Panc1 (cell line): Measurements from ENCODE around the gene ISG15. TPM values are rescaled to one million over a fixed set of nuclear protein-coding genes. Genes with fewer than 3 reads are reported as not detected.

ENCODE experiments used
- ATAC-seq: fragments of 200-7000 bp; cut with Tn5 transposase; 2 replicates; pipeline ENCODE4 v1.9.1; 2020; ENCODE audit warnings: mild to moderate bottlenecking, moderate library complexity
- BruUV-seq: library from RNA; stranded (reverse); fragments of 400-500 nt; replicated peaks from 2 replicates; lab custom pipeline; 2021; lab: Mats Ljungman, UMichigan
- CTCF ChIA-PET: fragments of 300-600 bp; sonication (Branson Sonifier 250); formaldehyde crosslinking; loops from one replicate; lab custom pipeline; 2022; ENCODE audit warnings: antibody characterized with exemption; lab: Charles Lee
- POLR2A ChIA-PET: fragments of 300-600 bp; sonication (Branson Sonifier 250); formaldehyde crosslinking; loops from one replicate; lab custom pipeline; 2022; ENCODE audit warnings: antibody characterized with exemption; lab: Charles Lee
- DNase-seq: peaks from one replicate; pipeline ENCODE4 v3.0.0-alpha.2; 2010; ENCODE audit warnings: low read depth, low spot score
- H3K27ac ChIP-seq: 2 replicates; pipeline ENCODE4 v1.5.1; 2011; ENCODE audit warnings: mild to moderate bottlenecking, low read length, inconsistent platforms
- H3K27me3 ChIP-seq: fragments of 200-500 bp; sonication (Bioruptor generic); 2 replicates; pipeline ENCODE4 v1.6.0; 2014; ENCODE audit warnings: low read length, inconsistent platforms; ENCODE audit not compliant: control insufficient read depth, insufficient read depth
- H3K36me3 ChIP-seq: fragments of 200-500 bp; sonication (Bioruptor generic); 2 replicates; pipeline ENCODE4 v1.5.1; 2014; ENCODE audit warnings: inconsistent platforms, mild to moderate bottlenecking, low read length, moderate library complexity; ENCODE audit not compliant: control insufficient read depth, insufficient read depth
- H3K4me1 ChIP-seq: 2 replicates; pipeline ENCODE4 v1.5.1; 2011; ENCODE audit warnings: inconsistent platforms, mild to moderate bottlenecking, low read length, moderate library complexity; ENCODE audit not compliant: control insufficient read depth, insufficient read depth
- H3K4me3 ChIP-seq, 2 experiments: 2 replicates each; pipeline ENCODE4 v1.5.1; 2011 to 2012; ENCODE audit warnings: low read depth in 2 of 2, low read length in 2 of 2, mild to moderate bottlenecking in 2 of 2, inconsistent platforms in 1 of 2, moderate library complexity in 1 of 2
- H3K9me3 ChIP-seq: fragments of 200-500 bp; sonication (Bioruptor generic); 2 replicates; pipeline ENCODE4 v1.5.1; 2014; ENCODE audit warnings: low read depth, mild to moderate bottlenecking, inconsistent platforms, low read length, moderate library complexity; ENCODE audit not compliant: control insufficient read depth, insufficient read depth
- POLR2AphosphoS5 ChIP-seq: IDR thresholded peaks from 2 replicates; pipeline ENCODE4 v1.6.1; 2012; ENCODE audit warnings: mild to moderate bottlenecking, low read depth, low read length, moderate library complexity
- REST ChIP-seq, 2 experiments: IDR thresholded peaks; 2 replicates each; pipeline ENCODE4 v1.6.1; 2011 to 2012; ENCODE audit warnings: low read depth in 2 of 2, control low read depth in 1 of 2, low read length in 1 of 2, mild to moderate bottlenecking in 1 of 2, moderate library complexity in 1 of 2; ENCODE audit not compliant: insufficient read depth in 1 of 2
- SIN3A ChIP-seq: IDR thresholded peaks from 2 replicates; pipeline ENCODE4 v1.6.1; 2012; ENCODE audit warnings: low read depth, mild to moderate bottlenecking, low read length, moderate library complexity, borderline replicate concordance; ENCODE audit not compliant: insufficient read depth
- TCF7L2 ChIP-seq: IDR thresholded peaks from 2 replicates; pipeline ENCODE4 v1.6.1; 2011; ENCODE audit warnings: mild to moderate bottlenecking, low read depth, low read length, inconsistent platforms
- in situ Hi-C: cut with HindIII; loops from 2 replicates; pipeline ENCODE4 v1.10.0; 2016; ENCODE audit warnings: low sequenced_read_pairs, low pct_unique_long_range_greater_than_20kb
- intact Hi-C: fragments of 100-400 bp; cut with micrococcal nuclease; formaldehyde crosslinking; loops from one replicate; pipeline ENCODE4 v1.10.0; 2022; ENCODE audit not compliant: unreplicated experiment
- total RNA-seq: library from RNA; stranded (reverse); gene quantifications from one replicate; pipeline ENCODE4 v1.2.1, GENCODE V29; 2021; ENCODE audit not compliant: unreplicated experiment
- TF ChIP-seq, protein P1 (sequence below): fragments of 450-650 bp; IDR thresholded peaks from 2 replicates; pipeline ENCODE4 v1.5.1; 2017; ENCODE audit warnings: mild to moderate bottlenecking

Gene ISG15
- total RNA-seq, 1 experiment from 2014 or later, result 102 TPM

DNA sequence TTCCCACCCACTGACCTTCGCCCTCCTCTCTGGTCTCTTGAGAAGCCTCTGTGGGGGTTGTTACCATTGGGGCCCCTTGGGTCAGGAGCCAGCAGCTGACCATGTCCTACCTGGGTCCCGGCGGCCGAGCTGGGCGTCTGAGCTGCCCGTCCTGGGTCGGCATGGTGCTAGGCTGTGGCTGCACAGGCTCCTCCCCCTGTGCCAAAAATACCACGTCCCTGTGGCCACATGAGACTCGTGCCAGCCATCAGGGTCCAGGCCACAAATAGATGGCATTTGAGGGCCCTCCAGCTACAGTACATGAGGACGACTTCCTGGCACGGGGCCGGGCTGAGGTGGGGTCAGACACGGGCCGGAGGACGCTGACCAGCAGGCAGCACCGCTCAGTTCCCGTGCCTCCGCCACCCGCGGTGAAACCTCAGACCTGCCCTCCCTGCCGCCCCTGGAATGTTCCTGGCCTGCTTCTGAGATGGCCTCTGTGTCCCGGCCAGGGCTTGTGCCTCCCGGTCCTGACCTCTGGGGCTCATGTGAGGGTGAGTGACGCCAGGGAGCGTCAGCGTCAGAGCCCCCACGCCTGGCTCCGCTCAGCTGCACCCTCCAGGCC lies 31.2 kb upstream of the ISG15 start, which contains the start of gene PERM1:
Gene PERM1 (minus strand): TSS at position 139 of the 604 bp plus-strand sequence. CDS start 1,064 bp downstream, outside the sequence.
- Histone ChIP-seq H3K4me3 (no peak within 1 kb of the TSS), H3K27ac (no peak within 1 kb of the TSS), H3K4me1 (no peaks in the 10 kb centered on the region; the same call in 1 of the 2 replicates), H3K36me3 (no peaks in the 10 kb centered on the region), H3K27me3 (no peaks in the 10 kb centered on the region), H3K9me3 (no peaks in the 10 kb centered on the region)
- POLR2A ChIA-PET, result interaction anchor here (0.5 kb wide), 1 partner anchor 301 kb away, joined by 4 read pairs; no protein-coding TSS in a partner anchor
- intact Hi-C loops, result no loop called here
- ATAC-seq (no peak), DNase-seq (no peak)
- CTCF ChIA-PET, result interaction anchor here (1.2 kb wide), 1 partner anchor 20 kb away, joined by 3 read pairs; no protein-coding TSS in a partner anchor
- TF ChIP-seq SIN3A (no peak), REST (IDR thresholded peaks at IDR 0.05; ENCODE audit: insufficient read depth in 1 of 2, low read depth in 2 of 2, low read length in 1 of 2) (no peak), TCF7L2 (no peak), POLR2AphosphoS5 (no peak)
- TF ChIP-seq, protein P1, sequence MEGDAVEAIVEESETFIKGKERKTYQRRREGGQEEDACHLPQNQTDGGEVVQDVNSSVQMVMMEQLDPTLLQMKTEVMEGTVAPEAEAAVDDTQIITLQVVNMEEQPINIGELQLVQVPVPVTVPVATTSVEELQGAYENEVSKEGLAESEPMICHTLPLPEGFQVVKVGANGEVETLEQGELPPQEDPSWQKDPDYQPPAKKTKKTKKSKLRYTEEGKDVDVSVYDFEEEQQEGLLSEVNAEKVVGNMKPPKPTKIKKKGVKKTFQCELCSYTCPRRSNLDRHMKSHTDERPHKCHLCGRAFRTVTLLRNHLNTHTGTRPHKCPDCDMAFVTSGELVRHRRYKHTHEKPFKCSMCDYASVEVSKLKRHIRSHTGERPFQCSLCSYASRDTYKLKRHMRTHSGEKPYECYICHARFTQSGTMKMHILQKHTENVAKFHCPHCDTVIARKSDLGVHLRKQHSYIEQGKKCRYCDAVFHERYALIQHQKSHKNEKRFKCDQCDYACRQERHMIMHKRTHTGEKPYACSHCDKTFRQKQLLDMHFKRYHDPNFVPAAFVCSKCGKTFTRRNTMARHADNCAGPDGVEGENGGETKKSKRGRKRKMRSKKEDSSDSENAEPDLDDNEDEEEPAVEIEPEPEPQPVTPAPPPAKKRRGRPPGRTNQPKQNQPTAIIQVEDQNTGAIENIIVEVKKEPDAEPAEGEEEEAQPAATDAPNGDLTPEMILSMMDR, result no peak
- no TSS peak for BruUV-seq
- in situ Hi-C loops, result no loop called here

GRCh38 chr1:982765-983436 lies 30.4 kb upstream of the ISG15 start:
- CTCF ChIA-PET, result interaction anchor here (0.5 to 2.2 kb wide), 2 partner anchors 80 to 268 kb away, joined by 5 to 9 read pairs; no protein-coding TSS in a partner anchor
- no TSS peak for BruUV-seq
- TF ChIP-seq SIN3A (no peak), REST (IDR thresholded peaks at IDR 0.05; ENCODE audit: insufficient read depth in 1 of 2, low read depth in 2 of 2, low read length in 1 of 2) (no peak), TCF7L2 (no peak), POLR2AphosphoS5 (no peak)
- TF ChIP-seq, protein P1, result no peak
- Histone ChIP-seq H3K4me3 (no peak overlapping the region), H3K4me1 (no peaks in the 10 kb centered on the region; the same call in 1 of the 2 replicates), H3K27me3 (no peaks in the 10 kb centered on the region), H3K27ac (no peak overlapping the region), H3K36me3 (no peaks in the 10 kb centered on the region), H3K9me3 (no peaks in the 10 kb centered on the region)
- intact Hi-C loops (no loop called here), in situ Hi-C loops (no loop called here)
- POLR2A ChIA-PET, result interaction anchor here (0.5 to 0.7 kb wide), 3 partner anchors 300 to 395 kb away, joined by 3 to 4 read pairs (median 3); no protein-coding TSS in a partner anchor
- DNase-seq (no peak), ATAC-seq (no peak)
